H1 (cell line): Measurements from ENCODE around the gene WDR90.

ENCODE experiments used
- BACH1 ChIP-seq: IDR thresholded peaks from 2 replicates; pipeline ENCODE4 v1.6.1; 2012; ENCODE audit warnings: low read length, improper control_type of control experiment
- CEBPB ChIP-seq: IDR thresholded peaks from 2 replicates; pipeline ENCODE4 v1.6.1; 2012; ENCODE audit warnings: low read depth, low read length
- CHD2 ChIP-seq: IDR thresholded peaks from 2 replicates; pipeline ENCODE4 v1.6.1; 2012; ENCODE audit warnings: low read length, improper control_type of control experiment
- CTCF ChIP-seq, 3 experiments: IDR thresholded peaks; 1 replicate in 2 of 3; 2 replicates in 1 of 3; pipeline versions ENCODE4 v1.5.1 to v1.6.1; 2011; ENCODE audit warnings: low read length in 3 of 3, mild to moderate bottlenecking in 3 of 3, inconsistent platforms in 2 of 3, low read depth in 1 of 3, moderate library complexity in 1 of 3; ENCODE audit not compliant: insufficient read depth in 1 of 3; ENCODE audit errors: control extremely low read depth in 1 of 3
- HDAC2 ChIP-seq, 2 experiments: fragments of 300-600 bp in 1 of 2; sonication (generic) in 1 of 2; IDR thresholded peaks; 2 replicates each; pipeline ENCODE4 v1.6.1; 2011 to 2012; ENCODE audit warnings: low read depth in 2 of 2, low read length in 2 of 2, mild to moderate bottlenecking in 2 of 2, moderate library complexity in 2 of 2, borderline replicate concordance in 1 of 2, inconsistent platforms in 1 of 2
- KDM1A ChIP-seq: fragments of 200-600, 300-600 bp; sonication (generic); IDR thresholded peaks from 2 replicates; pipeline ENCODE4 v1.7.1; 2016; ENCODE audit warnings: mild to moderate bottlenecking, low read length, borderline replicate concordance
- MAX ChIP-seq: IDR thresholded peaks from 2 replicates; pipeline ENCODE4 v1.6.1; 2012; ENCODE audit warnings: inconsistent platforms
- POLR2A ChIP-seq, 2 experiments: IDR thresholded peaks; 1 replicate in 1 of 2; 2 replicates in 1 of 2; pipeline ENCODE4 v1.6.1; 2011; ENCODE audit warnings: low read depth in 2 of 2, low read length in 2 of 2, mild to moderate bottlenecking in 2 of 2; ENCODE audit errors: control extremely low read depth in 1 of 2
- RNF2 ChIP-seq: fragments of 200-900, 300-1000 bp; sonication (generic); IDR thresholded peaks from 2 replicates; pipeline ENCODE4 v1.7.1; 2016; ENCODE audit warnings: borderline replicate concordance, low read depth, mild to moderate bottlenecking, antibody characterized with exemption, low read length; ENCODE audit not compliant: poor library complexity, severe bottlenecking; ENCODE audit errors: missing control alignments
- TF ChIP-seq, protein P1 (sequence below): IDR thresholded peaks from 2 replicates; pipeline ENCODE4 v1.6.1; 2011; ENCODE audit warnings: low read depth, mild to moderate bottlenecking, low read length; ENCODE audit not compliant: insufficient read depth

DNA sequence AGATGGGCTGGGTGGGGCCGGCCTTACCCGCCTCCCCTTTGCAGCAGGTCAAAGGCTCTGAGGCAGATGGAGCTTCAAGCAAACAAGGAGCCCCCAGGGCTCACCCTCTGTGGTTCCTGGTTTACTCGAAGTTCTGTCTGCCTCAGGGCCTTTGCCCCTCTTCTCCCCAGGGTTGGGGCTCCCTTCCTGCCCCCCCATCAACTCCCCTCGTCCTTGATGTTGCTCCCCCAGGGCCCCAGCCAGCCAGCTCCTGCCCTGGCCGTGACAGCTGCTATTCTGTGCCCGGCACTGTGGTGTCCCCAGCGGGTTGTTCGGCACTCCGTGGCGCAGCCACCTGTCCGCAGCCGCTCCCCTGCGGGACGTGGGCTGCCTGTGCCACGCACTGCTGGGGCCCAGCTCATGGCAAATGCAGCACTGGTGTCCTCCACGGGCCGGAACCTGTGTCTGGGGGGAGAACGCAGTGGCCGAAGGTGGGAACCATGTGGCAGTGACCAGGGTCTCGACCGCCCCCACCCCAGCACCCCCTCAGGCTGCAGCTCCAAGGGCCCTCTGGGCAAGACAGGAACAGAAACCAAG is 61.4 kb downstream of the WDR90 start:
- TF ChIP-seq CEBPB = no peak
- no peak for TF ChIP-seq CTCF (IDR thresholded peaks at IDR 0.05; ENCODE audit: control extremely low read depth in 1 of 3, insufficient read depth in 1 of 3, low read depth in 1 of 3, low read length in 3 of 3)
- no peak for TF ChIP-seq POLR2A (IDR thresholded peaks at IDR 0.05; ENCODE audit: control extremely low read depth in 1 of 2, low read depth in 2 of 2, low read length in 2 of 2)
- no peak for TF ChIP-seq RNF2
- TF ChIP-seq HDAC2 (IDR thresholded peaks at IDR 0.05; ENCODE audit: borderline replicate concordance in 1 of 2, low read depth in 2 of 2, low read length in 2 of 2) = no peak
- no peak for TF ChIP-seq KDM1A
- no peak for TF ChIP-seq CHD2
- no peak for TF ChIP-seq BACH1
- TF ChIP-seq, protein P1, sequence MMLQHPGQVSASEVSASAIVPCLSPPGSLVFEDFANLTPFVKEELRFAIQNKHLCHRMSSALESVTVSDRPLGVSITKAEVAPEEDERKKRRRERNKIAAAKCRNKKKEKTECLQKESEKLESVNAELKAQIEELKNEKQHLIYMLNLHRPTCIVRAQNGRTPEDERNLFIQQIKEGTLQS = no peak
- TF ChIP-seq MAX = no peak
